ENCODE data around the gene CRIP3. TPM values are rescaled to one million over a fixed set of nuclear protein-coding genes. Genes with fewer than 3 reads are reported as not detected.
"Not testable (repeated sequence)": the region's sequence is repeated elsewhere in the genome, so short reads cannot be mapped to it uniquely, and the experiment has no call there.

CRIP3 gene
- total RNA-seq, 1 donor from 2014 or later = 4.1 TPM

GRCh38 chr6:43310624-43311023, 2.0 kb upstream of the CRIP3 start:
- intact Hi-C loops (cut with DNase I) = no loop called here
- no peak for ATAC-seq (ENCODE audit: poor library complexity)
- no peak for DNase-seq

- ATAC-seq (ENCODE audit: poor library complexity) = no peak
Measured at GRCh38 chr6:43310134-43310533, 1.5 kb upstream of the CRIP3 start.

GRCh38 chr6:43308990-43309477, 408 bp upstream of the CRIP3 start:
- DNase-seq (no peak), ATAC-seq (ENCODE audit: poor library complexity) (peak; percentile 11)
- intact Hi-C loops (cut with DNase I) = no loop called here

More at GRCh38 chr6:43310134-43310533, 1.5 kb upstream of the CRIP3 start:
- intact Hi-C loops (cut with DNase I) = no loop called here
- DNase-seq = no peak

- ATAC-seq (ENCODE audit: poor library complexity) = no peak
- intact Hi-C loops (cut with DNase I) = no loop called here
- DNase-seq = no peak
Measured at GRCh38 chr6:43307451-43308100, 1.1 kb downstream of the CRIP3 start.

GRCh38 chr6:43306086-43306485, 2.5 kb downstream of the CRIP3 start:
- ATAC-seq (ENCODE audit: poor library complexity) (no peak), DNase-seq (no peak)
- intact Hi-C loops (cut with DNase I) = no loop called here

GRCh38 chr6:43304882-43305281, 3.7 kb downstream of the CRIP3 start:
- ATAC-seq (ENCODE audit: poor library complexity) = no peak
- intact Hi-C loops (cut with DNase I) = no loop called here
- no peak for DNase-seq

GRCh38 chr6:43304361-43304760, 4.3 kb downstream of the CRIP3 start:
- DNase-seq (no peak), ATAC-seq (ENCODE audit: poor library complexity) (no peak)
- intact Hi-C loops (cut with DNase I) = no loop called here

GRCh38 chr6:43303751-43304331, 4.8 kb downstream of the CRIP3 start:
- intact Hi-C loops (cut with DNase I) = no loop called here
- no peak for DNase-seq
- no peak for ATAC-seq (ENCODE audit: poor library complexity)

- DNase-seq; intact Hi-C loops (cut with DNase I); ATAC-seq (ENCODE audit: poor library complexity): not testable (repeated sequence)
Measured at GRCh38 chr6:43303006-43303405, 5.6 kb downstream of the CRIP3 start.

- DNase-seq (no peak), ATAC-seq (ENCODE audit: poor library complexity) (no peak)
- intact Hi-C loops (cut with DNase I) = no loop called here
Measured at GRCh38 chr6:43302126-43302525, 6.5 kb downstream of the CRIP3 start.

GRCh38 chr6:43301081-43301870, 7.3 kb downstream of the CRIP3 start:
- DNase-seq (no peak), ATAC-seq (ENCODE audit: poor library complexity) (no peak)
- intact Hi-C loops (cut with DNase I) = no loop called here

- no peak for DNase-seq
- intact Hi-C loops (cut with DNase I) = no loop called here
- ATAC-seq (ENCODE audit: poor library complexity) = no peak
Measured at GRCh38 chr6:43299338-43300293, 9.0 kb downstream of the CRIP3 start.

GRCh38 chr6:43298565-43299337, 9.9 kb downstream of the CRIP3 start:
- ATAC-seq (ENCODE audit: poor library complexity) = no peak

GRCh38 chr6:43297644-43298564, 10.7 kb downstream of the CRIP3 start, which contains the start of gene SLC22A7:
TSS of gene SLC22A7 (plus strand) at chr6:43298260. CDS start at chr6:43298359, 99 bp downstream.
- peak; percentile 93 for ATAC-seq (ENCODE audit: poor library complexity)
- DNase-seq = peak; percentile 80
- intact Hi-C loops (cut with DNase I) = no loop called here

More at GRCh38 chr6:43298565-43299337, 9.9 kb downstream of the CRIP3 start:
- no peak for DNase-seq
- intact Hi-C loops (cut with DNase I) = no loop called here

- ATAC-seq (ENCODE audit: poor library complexity) (no peak), DNase-seq (no peak)
- intact Hi-C loops (cut with DNase I) = no loop called here
Measured at GRCh38 chr6:43296780-43297497, 11.7 kb downstream of the CRIP3 start.

GRCh38 chr6:43295456-43295855, 13.2 kb downstream of the CRIP3 start:
- ATAC-seq (ENCODE audit: poor library complexity) = no peak
- no peak for DNase-seq
- intact Hi-C loops (cut with DNase I) = no loop called here

Data from Right ventricle myocardium superior (tissue), 1 donor.